Cardiac fibroblast (primary cell): ENCODE data around the gene IGFBP4.
A peak's percentile ranks its signal among the peaks of the same experiment; 100 is the strongest.

Experiments
- DNase-seq, 2 donors: peaks; one replicate each; pipeline versions ENCODE4 v3.0.0 to v3.0.0-alpha.2; 2010; ENCODE audit warnings: low read depth in 2 of 2
- H3K4me3 ChIP-seq, 2 donors: replicated peaks in 1 of 2; 1 replicate in 1 of 2; 2 replicates in 1 of 2; pipeline ENCODE4 v1.5.1; 2011; ENCODE audit warnings: low read depth in 2 of 2, low read length in 2 of 2, mild to moderate bottlenecking in 2 of 2, moderate library complexity in 1 of 2
- TF ChIP-seq, protein P1 (sequence below): IDR thresholded peaks from one replicate; pipeline ENCODE4 v1.5.1; 2011; ENCODE audit warnings: low read depth, mild to moderate bottlenecking, low read length, inconsistent platforms

IGFBP4 gene

DNA sequence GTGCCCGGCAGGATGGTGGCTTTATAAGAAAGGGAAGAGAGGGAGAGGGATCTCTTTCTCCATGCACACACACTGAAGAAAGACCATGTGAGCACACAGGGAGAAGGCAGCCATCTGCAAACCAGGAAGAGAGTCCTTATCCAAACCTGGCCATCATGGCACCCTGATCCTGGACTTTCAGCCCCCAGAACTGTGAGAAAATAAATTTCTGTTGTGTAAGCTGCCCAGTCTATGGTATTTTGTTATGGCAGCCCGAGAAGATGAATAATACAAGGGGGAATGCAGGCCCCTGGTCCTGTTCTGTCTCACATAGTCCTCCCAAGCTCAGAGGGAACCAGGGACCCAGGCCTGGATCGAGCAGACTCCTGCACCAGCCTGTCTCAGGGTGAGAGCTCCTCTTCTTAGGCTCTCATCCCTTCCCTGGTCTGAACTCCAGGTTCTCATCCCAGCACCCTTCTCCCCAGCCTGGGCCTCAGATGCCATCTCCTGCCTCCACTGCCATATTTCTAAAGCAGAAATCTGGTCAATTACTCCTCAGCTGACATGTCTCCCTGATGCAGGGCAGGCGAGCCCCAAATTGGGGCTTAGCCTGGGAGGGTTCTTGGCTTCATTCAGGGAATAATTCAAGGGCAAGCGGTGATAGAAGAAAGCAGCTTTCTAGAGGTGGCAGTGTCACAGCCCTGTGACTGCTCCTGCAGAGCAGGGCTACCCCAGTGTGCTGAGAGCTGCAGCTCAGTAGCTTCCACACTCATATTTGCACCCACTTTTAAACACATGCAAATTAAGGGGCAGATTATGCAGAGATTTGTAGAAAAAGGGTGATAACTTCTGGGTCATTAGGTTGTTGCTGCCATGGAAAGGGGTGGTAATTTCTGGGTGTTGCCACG is 28.8 kb downstream of the IGFBP4 start:
- peak in 1 of 2 donors; percentile 52 for DNase-seq
- H3K4me3 ChIP-seq: no peak overlapping the region
- TF ChIP-seq, protein P1, sequence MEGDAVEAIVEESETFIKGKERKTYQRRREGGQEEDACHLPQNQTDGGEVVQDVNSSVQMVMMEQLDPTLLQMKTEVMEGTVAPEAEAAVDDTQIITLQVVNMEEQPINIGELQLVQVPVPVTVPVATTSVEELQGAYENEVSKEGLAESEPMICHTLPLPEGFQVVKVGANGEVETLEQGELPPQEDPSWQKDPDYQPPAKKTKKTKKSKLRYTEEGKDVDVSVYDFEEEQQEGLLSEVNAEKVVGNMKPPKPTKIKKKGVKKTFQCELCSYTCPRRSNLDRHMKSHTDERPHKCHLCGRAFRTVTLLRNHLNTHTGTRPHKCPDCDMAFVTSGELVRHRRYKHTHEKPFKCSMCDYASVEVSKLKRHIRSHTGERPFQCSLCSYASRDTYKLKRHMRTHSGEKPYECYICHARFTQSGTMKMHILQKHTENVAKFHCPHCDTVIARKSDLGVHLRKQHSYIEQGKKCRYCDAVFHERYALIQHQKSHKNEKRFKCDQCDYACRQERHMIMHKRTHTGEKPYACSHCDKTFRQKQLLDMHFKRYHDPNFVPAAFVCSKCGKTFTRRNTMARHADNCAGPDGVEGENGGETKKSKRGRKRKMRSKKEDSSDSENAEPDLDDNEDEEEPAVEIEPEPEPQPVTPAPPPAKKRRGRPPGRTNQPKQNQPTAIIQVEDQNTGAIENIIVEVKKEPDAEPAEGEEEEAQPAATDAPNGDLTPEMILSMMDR: no peak

- TF ChIP-seq, protein P1: no peak
- H3K4me3 ChIP-seq: no peak overlapping the region
- DNase-seq: peak; percentile 61 to 63
These were observed 29.6 kb downstream of the IGFBP4 start for GRCh38 chr17:40472733-40473452.

DNA sequence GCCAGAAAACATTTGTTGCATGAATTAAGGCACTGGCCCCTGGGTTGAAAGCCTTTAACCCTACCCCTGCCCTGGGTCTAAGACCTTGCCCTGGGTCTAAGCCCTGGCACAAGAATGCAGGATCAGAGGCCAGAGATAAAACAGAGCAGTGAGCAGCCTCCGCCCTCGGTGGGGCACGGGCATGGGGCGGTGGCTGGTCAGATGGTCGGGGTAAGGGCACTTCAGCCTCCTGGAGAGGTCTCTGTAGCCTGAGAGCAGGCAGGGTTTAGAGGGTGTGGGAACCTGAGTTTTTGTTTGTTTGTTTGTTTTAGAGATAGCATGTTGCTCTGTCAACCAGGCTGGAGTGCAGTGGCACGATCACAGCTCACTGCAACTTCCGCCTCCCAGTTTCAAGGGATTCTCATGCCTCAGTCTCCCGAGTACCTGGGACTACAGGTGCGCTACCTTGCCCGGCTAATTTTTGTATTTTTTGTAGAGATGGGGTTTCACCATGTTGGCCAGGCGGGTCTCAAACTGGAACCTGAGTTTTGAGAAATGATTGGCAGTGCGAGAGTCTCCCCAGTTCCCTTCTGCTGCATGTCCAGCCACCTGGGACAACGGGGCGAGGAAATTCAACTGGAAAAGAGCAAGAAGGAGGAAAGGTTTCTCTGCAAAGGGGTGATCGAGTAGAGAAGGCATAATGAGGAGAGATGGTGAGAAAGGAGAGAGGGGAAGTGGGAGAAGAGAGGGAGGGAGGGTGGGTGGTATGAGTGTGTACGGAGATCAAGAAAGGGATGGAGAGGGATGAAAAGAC is 30.5 kb downstream of the IGFBP4 start:
- no peak overlapping the region for H3K4me3 ChIP-seq
- no peak for DNase-seq
- TF ChIP-seq, protein P1: no peak

DNA sequence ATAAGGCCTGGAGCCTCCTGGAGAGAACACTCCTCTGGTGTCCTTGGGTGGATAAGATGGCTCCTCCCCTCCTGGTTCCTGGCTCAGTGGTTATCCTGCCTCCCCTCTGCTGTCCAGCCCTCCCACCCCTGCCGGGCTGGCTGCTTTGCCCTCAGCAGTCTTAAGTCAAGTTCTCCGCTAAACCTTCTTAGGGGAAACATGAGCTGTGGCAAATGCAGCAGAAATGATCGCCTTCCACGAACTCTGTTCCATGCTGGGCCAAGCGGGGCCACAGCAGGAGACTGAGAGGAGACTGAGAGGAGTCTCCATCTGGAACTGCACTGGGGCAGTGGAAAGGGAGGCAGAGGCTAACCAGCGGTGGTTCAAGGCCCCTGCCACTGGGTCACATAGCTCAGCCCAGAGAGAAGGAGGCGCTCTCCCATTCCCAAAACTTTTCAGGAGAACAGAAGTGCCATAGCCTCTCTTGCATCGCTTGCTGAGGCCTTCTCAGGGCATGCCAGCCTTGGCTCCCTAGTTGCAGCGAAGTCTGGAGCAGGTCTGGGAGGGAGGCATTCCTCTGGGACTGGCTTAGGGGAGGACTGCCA is 31.3 kb downstream of the IGFBP4 start:
- no peak for DNase-seq

DNA sequence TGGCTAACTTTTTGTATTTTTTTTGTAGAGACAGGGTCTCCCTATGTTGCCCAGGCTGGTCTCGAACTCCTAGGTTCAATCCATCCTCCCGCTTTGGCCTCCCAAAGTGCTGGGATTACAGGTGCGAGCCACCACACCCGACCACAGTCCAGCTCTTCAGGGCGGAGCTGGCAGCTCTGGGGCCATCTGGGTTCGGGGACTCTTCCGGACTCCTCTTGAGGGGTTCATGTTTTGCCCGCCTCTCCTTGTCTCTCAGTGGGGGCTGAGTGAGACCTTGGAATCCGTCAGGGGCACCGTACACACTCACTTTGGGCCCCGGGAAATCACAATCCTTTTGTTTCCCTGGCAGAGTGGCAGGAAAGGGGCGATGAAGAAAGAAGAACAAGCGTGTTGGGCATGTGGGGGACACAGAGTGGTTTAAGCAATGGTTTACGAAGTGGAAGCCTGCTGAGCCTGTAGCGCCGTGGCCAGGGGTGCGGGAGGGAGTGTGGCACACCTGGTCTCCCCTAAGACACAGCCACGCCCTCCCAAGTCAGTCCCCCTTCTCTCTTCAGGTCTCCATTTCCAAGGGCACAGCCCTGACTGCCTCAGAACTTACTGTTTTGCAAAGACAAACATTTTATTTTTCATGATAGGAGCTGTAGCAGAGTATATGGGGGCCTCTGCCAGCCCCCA is 32.1 kb downstream of the IGFBP4 start:
- TF ChIP-seq, protein P1: no peak
- DNase-seq: no peak
- no peak overlapping the region for H3K4me3 ChIP-seq

More for the DNA sequence above, 31.3 kb downstream of the IGFBP4 start:
- TF ChIP-seq, protein P1: no peak
- H3K4me3 ChIP-seq: no peak overlapping the region

- DNase-seq: no peak
- TF ChIP-seq, protein P1: no peak
- H3K4me3 ChIP-seq: no peak overlapping the region
These were observed 34.5 kb downstream of the IGFBP4 start for GRCh38 chr17:40477796-40478195.
